ENCODE measurements around the gene RBM20. TPM values are rescaled to one million over a fixed set of nuclear protein-coding genes. Genes with fewer than 3 reads are reported as not detected.
"Not testable (repeated sequence)": the region's sequence is repeated elsewhere in the genome, so short reads cannot be mapped to it uniquely, and the experiment has no call there.

RBM20 gene
- total RNA-seq, 1 experiment from 2014 or later: not detected

- CTCF ChIA-PET: interaction anchor here (1.1 kb wide), 1 partner anchor 51 kb away, joined by 3 read pairs; no protein-coding TSS in a partner anchor
Measured at GRCh38 chr10:110664483-110665420, 20.6 kb downstream of the RBM20 start.

GRCh38 chr10:110666259-110666658, 22.1 kb downstream of the RBM20 start:
- intact Hi-C loops (cut with micrococcal nuclease; ENCODE audit: unreplicated experiment); DNase-seq; BruUV-seq (replicated peaks); H3K27ac Mint-ChIP-seq (ENCODE audit: unreplicated experiment); H3K4me1 Mint-ChIP-seq (ENCODE audit: low read depth, unreplicated experiment); H3K27me3 Mint-ChIP-seq (ENCODE audit: unreplicated experiment); H3K36me3 Mint-ChIP-seq (ENCODE audit: insufficient read depth, unreplicated experiment); H3K9me3 Mint-ChIP-seq (ENCODE audit: low read depth, unreplicated experiment); H3K4me3 Mint-ChIP-seq (ENCODE audit: low read depth, unreplicated experiment); CTCF ChIA-PET: not testable (repeated sequence)

More at GRCh38 chr10:110664483-110665420, 20.6 kb downstream of the RBM20 start:
- Mint-ChIP-seq H3K4me1 (ENCODE audit: low read depth, unreplicated experiment) (peaks cover 8% of the 10 kb centered on the region), H3K36me3 (ENCODE audit: insufficient read depth, unreplicated experiment) (no peaks in the 10 kb centered on the region), H3K27me3 (ENCODE audit: unreplicated experiment) (no peaks in the 10 kb centered on the region), H3K9me3 (ENCODE audit: low read depth, unreplicated experiment) (no peaks in the 10 kb centered on the region), H3K4me3 (ENCODE audit: low read depth, unreplicated experiment) (no peak overlapping the region), H3K27ac (ENCODE audit: unreplicated experiment) (peak overlapping the region; percentile 53)
- intact Hi-C loops (cut with micrococcal nuclease; ENCODE audit: unreplicated experiment): no loop called here
- peak; percentile 47 for DNase-seq
- no TSS peak for BruUV-seq (replicated peaks)
- TF ChIP-seq CTCF (IDR thresholded peaks at IDR 0.05; ENCODE audit: unreplicated experiment): no peak

- Mint-ChIP-seq H3K27me3 (ENCODE audit: unreplicated experiment) (no peaks in the 10 kb centered on the region), H3K9me3 (ENCODE audit: low read depth, unreplicated experiment) (no peaks in the 10 kb centered on the region), H3K36me3 (ENCODE audit: insufficient read depth, unreplicated experiment) (no peaks in the 10 kb centered on the region), H3K4me1 (ENCODE audit: low read depth, unreplicated experiment) (peaks cover 8% of the 10 kb centered on the region), H3K4me3 (ENCODE audit: low read depth, unreplicated experiment) (no peak overlapping the region), H3K27ac (ENCODE audit: unreplicated experiment) (no peak overlapping the region)
- BruUV-seq (replicated peaks): no TSS peak
- CTCF ChIA-PET: no interaction called here
- TF ChIP-seq CTCF (IDR thresholded peaks at IDR 0.05; ENCODE audit: unreplicated experiment): no peak
- no peak for DNase-seq
- intact Hi-C loops (cut with micrococcal nuclease; ENCODE audit: unreplicated experiment): no loop called here
Measured at GRCh38 chr10:110666673-110667072, 22.5 kb downstream of the RBM20 start.

- Mint-ChIP-seq H3K36me3 (ENCODE audit: insufficient read depth, unreplicated experiment) (peaks cover 6% of the 10 kb centered on the region), H3K27me3 (ENCODE audit: unreplicated experiment) (no peaks in the 10 kb centered on the region), H3K4me1 (ENCODE audit: low read depth, unreplicated experiment) (peaks cover 8% of the 10 kb centered on the region), H3K27ac (ENCODE audit: unreplicated experiment) (no peak overlapping the region), H3K4me3 (ENCODE audit: low read depth, unreplicated experiment) (no peak overlapping the region), H3K9me3 (ENCODE audit: low read depth, unreplicated experiment) (no peaks in the 10 kb centered on the region)
- TF ChIP-seq CTCF (IDR thresholded peaks at IDR 0.05; ENCODE audit: unreplicated experiment): no peak
- DNase-seq: no peak
- intact Hi-C loops (cut with micrococcal nuclease; ENCODE audit: unreplicated experiment): no loop called here
- CTCF ChIA-PET: no interaction called here
- no TSS peak for BruUV-seq (replicated peaks)
Measured at GRCh38 chr10:110667620-110668343, 23.6 kb downstream of the RBM20 start.

All from Calu3 (cell line).